ENCODE results near the gene OLA1. TPM values are rescaled to one million over a fixed set of nuclear protein-coding genes. Genes with fewer than 3 reads are reported as not detected.

Gene OLA1
- total RNA-seq, 4 donors from 2014 or later = 40.4 to 54.1 (median 50.6) TPM

GRCh38 chr2:174026122-174026845 is 222.0 kb downstream of the OLA1 start:
- ATAC-seq (ENCODE audit: low FRiP score) = peak; percentile 33
- no peak for DNase-seq (ENCODE audit: low spot score)
- no peak for TF ChIP-seq CTCF (IDR thresholded peaks at IDR 0.05)

- no peak for DNase-seq (ENCODE audit: low spot score)
- peak; percentile 46 for ATAC-seq (ENCODE audit: low FRiP score)
- no peak for TF ChIP-seq CTCF (IDR thresholded peaks at IDR 0.05)
These were observed 222.8 kb downstream of the OLA1 start for GRCh38 chr2:174025271-174026121.

- DNase-seq (ENCODE audit: low spot score) (no peak), ATAC-seq (ENCODE audit: low FRiP score) (no peak)
- no peak for TF ChIP-seq CTCF (IDR thresholded peaks at IDR 0.05)
These were observed 223.6 kb downstream of the OLA1 start for GRCh38 chr2:174024524-174025270.

GRCh38 chr2:174023591-174024523 is 224.5 kb downstream of the OLA1 start:
- DNase-seq (ENCODE audit: low spot score) (no peak), ATAC-seq (ENCODE audit: low FRiP score) (peak; percentile 86)
- TF ChIP-seq CTCF (IDR thresholded peaks at IDR 0.05) = no peak

Small RNAs within 50 kb of the gene (small RNA-seq; reads per million reads assigned to genes)
- gene RF00019 = not detected

Other genes with a start within 250 kb of the OLA1 start
- not detected for gene SP9, start 86.4 kb upstream of the OLA1 start, total RNA-seq
- 10 to 100 TPM in 3 of 4 donors, 1 to 10 TPM in 1; 9.5 to 24.7 (median 18.0) TPM for gene SCRN3, start 147.2 kb upstream of the OLA1 start, total RNA-seq
- gene GPR155, start 238.5 kb upstream of the OLA1 start, total RNA-seq = 1 to 10 TPM; 3.6 to 8.0 (median 6.2) TPM